Adipose tissue (tissue), 3 donors: Measurements from ENCODE around the gene PRKCA. TPM values are rescaled to one million over a fixed set of nuclear protein-coding genes. Genes with fewer than 3 reads are reported as not detected.
"Not testable (repeated sequence)": the region's sequence is repeated elsewhere in the genome, so short reads cannot be mapped to it uniquely, and the experiment has no call there.

ENCODE experiments used
- H3K27ac ChIP-seq: one replicate; pipeline ENCODE4 v1.5.1; 2013; ENCODE audit warnings: low read depth, low read length
- WGBS, 3 donors: extraction: QIAGEN DNeasy Blood & Tissue Kit; methylation state at CpG; one replicate each; pipeline ENCODE4 v1.1.7; 2013; 5-methylcytosine and 5-hydroxymethylcytosine counted together
- polyA plus RNA-seq, 3 donors: library from polyadenylated mRNA; stranded (reverse); fragments of 200-250 nt; gene quantifications; one replicate each; pipeline ENCODE4 v1.2.3, GENCODE V29; 2013
- donor health status: healthy with polysubstance abuse.
- donor health status: Bipolar disorder and iron deficiency.
- donor health status: healthy.

The PRKCA gene
- polyA plus RNA-seq, 3 donors: 2.1 to 6.3 (median 2.3) TPM

GRCh38 chr17:66483906-66484305 is 181.5 kb downstream of the PRKCA start:
- 86 to 88% (median 87%) methylated on average over 8 of the region's 8 CpGs for WGBS, 3 donors
- H3K27ac ChIP-seq: no peak overlapping the region

- no peak overlapping the region for H3K27ac ChIP-seq
- 78 to 80% (median 80%) methylated on average over 9 of the region's 9 CpGs for WGBS, 3 donors
Observed at GRCh38 chr17:66485309-66485947, 183.0 kb downstream of the PRKCA start.

- 94 to 97% (median 95%) methylated on average over 3 of the region's 3 CpGs for WGBS, 3 donors
- no peak overlapping the region for H3K27ac ChIP-seq
Observed at GRCh38 chr17:66487121-66487520, 184.7 kb downstream of the PRKCA start.

GRCh38 chr17:66487981-66488468 is 185.6 kb downstream of the PRKCA start:
- WGBS, 3 donors: 59 to 90% (median 84%) methylated on average over 5 of the region's 5 CpGs
- H3K27ac ChIP-seq: no peak overlapping the region

- 87 to 90% (median 89%) methylated on average over 4 of the region's 4 CpGs for WGBS, 3 donors
- no peak overlapping the region for H3K27ac ChIP-seq
Observed at GRCh38 chr17:66488864-66489263, 186.5 kb downstream of the PRKCA start.

- H3K27ac ChIP-seq: not testable (repeated sequence)
- 93 to 96% (median 93%) methylated on average over 3 of the region's 3 CpGs for WGBS, 3 donors
Observed at GRCh38 chr17:66489576-66489975, 187.2 kb downstream of the PRKCA start.

GRCh38 chr17:66491213-66491612 is 188.8 kb downstream of the PRKCA start:
- 67 to 93% (median 70%) methylated on average over 2 of the region's 2 CpGs for WGBS, 3 donors
- no peak overlapping the region for H3K27ac ChIP-seq

- H3K27ac ChIP-seq: no peak overlapping the region
- WGBS, 3 donors: 87 to 90% (median 89%) methylated on average over 3 of the region's 3 CpGs
Observed at GRCh38 chr17:66491665-66492064, 189.3 kb downstream of the PRKCA start.

GRCh38 chr17:66492080-66492479 is 189.7 kb downstream of the PRKCA start:
- WGBS, 3 donors: 92 to 97% (median 94%) methylated on average over 4 of the region's 4 CpGs
- H3K27ac ChIP-seq: no peak overlapping the region

- WGBS, 3 donors: 44 to 54% (median 49%) methylated on average over 6 of the region's 6 CpGs
Observed at GRCh38 chr17:66492561-66493005, 190.2 kb downstream of the PRKCA start.

GRCh38 chr17:66493283-66494019 is 191.0 kb downstream of the PRKCA start:
- H3K27ac ChIP-seq: no peak overlapping the region
- WGBS, 3 donors: 56 to 66% (median 58%) methylated on average over 4 of the region's 4 CpGs

More at GRCh38 chr17:66492561-66493005, 190.2 kb downstream of the PRKCA start:
- H3K27ac ChIP-seq: no peak overlapping the region

GRCh38 chr17:66494023-66494803 is 191.8 kb downstream of the PRKCA start:
- no peak overlapping the region for H3K27ac ChIP-seq
- 78 to 85% (median 83%) methylated on average over 5 of the region's 5 CpGs for WGBS, 3 donors

- 75 to 98% (median 86%) methylated on average over 2 of the region's 2 CpGs for WGBS, 3 donors
- H3K27ac ChIP-seq: no peak overlapping the region
Observed at GRCh38 chr17:66495035-66495434, 192.6 kb downstream of the PRKCA start.

GRCh38 chr17:66496306-66496705 is 193.9 kb downstream of the PRKCA start:
- 82 to 87% (median 85%) methylated on average over 5 of the region's 5 CpGs for WGBS, 3 donors
- H3K27ac ChIP-seq: no peak overlapping the region

- H3K27ac ChIP-seq: no peak overlapping the region
- 95 to 97% (median 95%) methylated on average over 5 of the region's 5 CpGs for WGBS, 3 donors
Observed at GRCh38 chr17:66498580-66498979, 196.2 kb downstream of the PRKCA start.

GRCh38 chr17:66506641-66507040 is 204.2 kb downstream of the PRKCA start:
- WGBS, 3 donors: 92 to 97% (median 92%) methylated on average over 6 of the region's 6 CpGs
- H3K27ac ChIP-seq: no peak overlapping the region

GRCh38 chr17:66507103-66507923 is 204.9 kb downstream of the PRKCA start:
- 61 to 67% (median 63%) methylated on average over 7 of the region's 7 CpGs for WGBS, 3 donors
- H3K27ac ChIP-seq: no peak overlapping the region
